ENCODE measurements around the gene PGAM5. TPM values are rescaled to one million over a fixed set of nuclear protein-coding genes. Genes with fewer than 3 reads are reported as not detected.

PGAM5 gene
- total RNA-seq, 1 experiment from 2014 or later = 135 TPM

- Histone ChIP-seq H2AFZ (ENCODE audit: low read length) (no peak overlapping the region), H3K27me3 (ENCODE audit: low read length) (no peaks in the 10 kb centered on the region), H3K9me2 (replicated peaks; ENCODE audit: low read length) (no peaks in the 10 kb centered on the region), H3F3A (ENCODE audit: low read length, unreplicated experiment) (no peaks in the 10 kb centered on the region), H3K4me1 (ENCODE audit: insufficient read depth, low read length) (no peaks in the 10 kb centered on the region), H3K4me2 (ENCODE audit: low read length) (no peak overlapping the region), H3K79me2 (ENCODE audit: low read length) (peaks cover 33% of the 10 kb centered on the region), H4K20me1 (ENCODE audit: low read length) (peaks cover 32% of the 10 kb centered on the region; the same call in 1 of the 2 replicates), H3K9ac (ENCODE audit: low read length) (no peak overlapping the region), H3K4me3 (ENCODE audit: low read length) (no peak overlapping the region), H3K36me3 (ENCODE audit: low read depth, low read length) (peaks cover 87% of the 10 kb centered on the region), H3K9me3 (ENCODE audit: low read length) (no peaks in the 10 kb centered on the region), H3K27ac (ENCODE audit: low read length) (no peak overlapping the region)
- ATAC-seq = no peak
- BruUV-seq (replicated peaks) = no TSS peak
- ChIA-PET POLR2A (ENCODE audit: unreplicated experiment) (no interaction called here), CTCF (no interaction called here)
- intact Hi-C loops (cut with micrococcal nuclease) = no loop called here
- TF ChIP-seq CTCF (conservative IDR thresholded peaks at IDR 0.05; ENCODE audit: low read depth, low read length) (no peak), EZH2phosphoT487 (IDR thresholded peaks at IDR 0.05; ENCODE audit: borderline replicate concordance, low read length) (no peak), EZH2 (IDR thresholded peaks at IDR 0.05; ENCODE audit: low read length, unreplicated experiment) (no peak)
- DNase-seq = no peak
These were observed 30.0 kb downstream of the PGAM5 start for GRCh38 chr12:132740652-132741051.

- no peak for TF ChIP-seq EZH2phosphoT487 (IDR thresholded peaks at IDR 0.05; ENCODE audit: borderline replicate concordance, low read length)
- TF ChIP-seq CTCF (conservative IDR thresholded peaks at IDR 0.05; ENCODE audit: low read depth, low read length) = no peak
- no peak for TF ChIP-seq EZH2 (IDR thresholded peaks at IDR 0.05; ENCODE audit: low read length, unreplicated experiment)
- Histone ChIP-seq H3K4me3 (ENCODE audit: low read length) (no peak overlapping the region), H3K27me3 (ENCODE audit: low read length) (no peaks in the 10 kb centered on the region), H3F3A (ENCODE audit: low read length, unreplicated experiment) (no peaks in the 10 kb centered on the region), H3K9ac (ENCODE audit: low read length) (no peak overlapping the region), H3K9me2 (replicated peaks; ENCODE audit: low read length) (no peaks in the 10 kb centered on the region), H3K9me3 (ENCODE audit: low read length) (no peaks in the 10 kb centered on the region), H3K4me1 (ENCODE audit: insufficient read depth, low read length) (no peaks in the 10 kb centered on the region), H4K20me1 (ENCODE audit: low read length) (peaks cover 34% of the 10 kb centered on the region; the same call in 1 of the 2 replicates), H3K4me2 (ENCODE audit: low read length) (no peak overlapping the region), H2AFZ (ENCODE audit: low read length) (no peak overlapping the region), H3K27ac (ENCODE audit: low read length) (no peak overlapping the region), H3K79me2 (ENCODE audit: low read length) (peaks cover 40% of the 10 kb centered on the region), H3K36me3 (ENCODE audit: low read depth, low read length) (peaks cover 88% of the 10 kb centered on the region)
- CTCF ChIA-PET = no interaction called here
- intact Hi-C loops (cut with micrococcal nuclease) = no loop called here
- BruUV-seq (replicated peaks) = no TSS peak
- DNase-seq (no peak), ATAC-seq (no peak)
- POLR2A ChIA-PET (ENCODE audit: unreplicated experiment) = interaction anchor here (0.7 kb wide), 1 partner anchor 69 kb away, joined by 3 read pairs; no protein-coding TSS in a partner anchor
These were observed 31.0 kb downstream of the PGAM5 start for GRCh38 chr12:132741620-132742019.

GRCh38 chr12:132743831-132744230 is 33.2 kb downstream of the PGAM5 start:
- H3K4me1 ChIP-seq (ENCODE audit: insufficient read depth, low read length) = no peaks in the 10 kb centered on the region
- intact Hi-C loops (cut with micrococcal nuclease) = no loop called here
- H4K20me1 ChIP-seq (ENCODE audit: low read length) = peaks cover 34% of the 10 kb centered on the region; the same call in 1 of the 2 replicates
- H3K4me3 ChIP-seq (ENCODE audit: low read length) = no peak overlapping the region
- TF ChIP-seq EZH2 (IDR thresholded peaks at IDR 0.05; ENCODE audit: low read length, unreplicated experiment) = no peak
- no peak for TF ChIP-seq CTCF (conservative IDR thresholded peaks at IDR 0.05; ENCODE audit: low read depth, low read length)
- TF ChIP-seq EZH2phosphoT487 (IDR thresholded peaks at IDR 0.05; ENCODE audit: borderline replicate concordance, low read length) = no peak
- BruUV-seq (replicated peaks) = no TSS peak
- no peaks in the 10 kb centered on the region for H3K9me2 ChIP-seq (replicated peaks; ENCODE audit: low read length)
- no peaks in the 10 kb centered on the region for H3F3A ChIP-seq (ENCODE audit: low read length, unreplicated experiment)
- POLR2A ChIA-PET (ENCODE audit: unreplicated experiment) = no interaction called here
- no peak overlapping the region for H3K4me2 ChIP-seq (ENCODE audit: low read length)
- peaks cover 90% of the 10 kb centered on the region for H3K36me3 ChIP-seq (ENCODE audit: low read depth, low read length)
- ATAC-seq = no peak
- no peak overlapping the region for H3K9ac ChIP-seq (ENCODE audit: low read length)
- DNase-seq = no peak
- no peaks in the 10 kb centered on the region for H3K27me3 ChIP-seq (ENCODE audit: low read length)
- no peak overlapping the region for H3K27ac ChIP-seq (ENCODE audit: low read length)
- no peak overlapping the region for H2AFZ ChIP-seq (ENCODE audit: low read length)
- H3K9me3 ChIP-seq (ENCODE audit: low read length) = no peaks in the 10 kb centered on the region
- H3K79me2 ChIP-seq (ENCODE audit: low read length) = peaks cover 45% of the 10 kb centered on the region
- CTCF ChIA-PET = no interaction called here
